ENCODE measurements around the gene MCEMP1.

The MCEMP1 gene

DNA sequence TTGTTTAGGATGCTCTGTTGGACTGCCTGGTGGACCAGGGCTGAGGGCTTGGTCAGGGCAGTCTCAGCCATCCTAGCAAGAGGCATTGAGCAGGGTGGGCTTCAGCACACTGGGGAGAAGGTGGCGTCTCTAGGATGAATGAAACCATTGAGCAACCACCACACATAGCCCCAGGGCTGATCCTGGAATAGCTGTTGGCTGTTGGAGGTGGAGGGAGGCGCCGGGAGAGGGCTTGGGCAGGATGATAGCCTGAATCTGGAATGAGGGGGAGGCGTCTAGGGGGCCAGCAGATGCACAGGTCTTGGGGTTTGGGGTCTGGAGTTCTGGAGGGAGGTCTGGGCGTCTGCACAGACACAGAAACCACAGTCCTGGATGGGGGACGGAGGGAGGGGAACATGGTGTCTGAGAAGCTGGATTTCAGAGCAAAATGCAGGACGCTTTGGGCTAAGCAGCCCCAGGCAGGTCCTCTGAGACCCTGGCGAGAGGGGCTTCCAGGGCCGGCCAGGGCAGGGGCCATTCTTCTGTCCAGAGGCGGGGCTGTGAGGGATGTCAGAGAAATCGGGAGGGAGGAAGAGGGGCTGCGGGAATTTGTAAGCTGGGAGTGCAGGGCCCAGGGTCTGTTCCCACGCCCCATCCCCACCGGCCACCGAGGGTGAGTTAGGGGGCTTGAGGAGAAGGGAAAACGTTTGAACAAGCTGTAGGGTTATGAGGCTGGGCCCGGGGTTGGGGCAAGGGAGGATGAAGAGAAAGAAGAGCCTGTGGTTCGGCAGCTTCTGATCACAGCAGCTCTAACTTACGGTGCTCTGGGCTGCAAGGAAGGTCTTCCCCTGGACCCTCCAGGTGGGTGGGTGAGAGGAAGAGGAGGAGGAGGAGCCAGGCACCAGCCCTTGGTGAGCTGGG is 8.9 kb downstream of the MCEMP1 start:
- TF ChIP-seq, protein P1, sequence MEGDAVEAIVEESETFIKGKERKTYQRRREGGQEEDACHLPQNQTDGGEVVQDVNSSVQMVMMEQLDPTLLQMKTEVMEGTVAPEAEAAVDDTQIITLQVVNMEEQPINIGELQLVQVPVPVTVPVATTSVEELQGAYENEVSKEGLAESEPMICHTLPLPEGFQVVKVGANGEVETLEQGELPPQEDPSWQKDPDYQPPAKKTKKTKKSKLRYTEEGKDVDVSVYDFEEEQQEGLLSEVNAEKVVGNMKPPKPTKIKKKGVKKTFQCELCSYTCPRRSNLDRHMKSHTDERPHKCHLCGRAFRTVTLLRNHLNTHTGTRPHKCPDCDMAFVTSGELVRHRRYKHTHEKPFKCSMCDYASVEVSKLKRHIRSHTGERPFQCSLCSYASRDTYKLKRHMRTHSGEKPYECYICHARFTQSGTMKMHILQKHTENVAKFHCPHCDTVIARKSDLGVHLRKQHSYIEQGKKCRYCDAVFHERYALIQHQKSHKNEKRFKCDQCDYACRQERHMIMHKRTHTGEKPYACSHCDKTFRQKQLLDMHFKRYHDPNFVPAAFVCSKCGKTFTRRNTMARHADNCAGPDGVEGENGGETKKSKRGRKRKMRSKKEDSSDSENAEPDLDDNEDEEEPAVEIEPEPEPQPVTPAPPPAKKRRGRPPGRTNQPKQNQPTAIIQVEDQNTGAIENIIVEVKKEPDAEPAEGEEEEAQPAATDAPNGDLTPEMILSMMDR (conservative IDR thresholded peaks at IDR 0.05), result no peak
- H3K27ac ChIP-seq, result no peak overlapping the region

DNA sequence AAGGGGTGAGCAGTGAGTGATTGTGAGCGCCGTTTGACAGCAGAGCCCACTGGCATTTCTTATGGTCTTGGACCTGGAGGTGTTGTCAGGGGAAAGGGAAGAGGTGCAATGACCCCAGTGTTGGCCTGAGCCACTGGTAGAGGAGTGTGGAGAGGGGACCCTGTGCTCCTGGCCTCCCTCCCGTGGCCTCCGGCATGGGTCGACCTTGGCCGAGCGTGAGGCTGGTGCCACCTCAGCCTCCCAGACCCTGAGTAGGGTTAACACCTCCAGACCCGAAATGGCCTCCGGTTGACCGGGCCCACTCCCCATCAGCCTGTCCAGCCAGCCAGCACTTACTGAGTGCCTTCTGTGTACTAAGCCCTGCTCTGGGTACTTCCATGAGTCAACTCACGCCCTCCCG is 10.3 kb downstream of the MCEMP1 start:
- TF ChIP-seq, protein P1 (conservative IDR thresholded peaks at IDR 0.05), result no peak
- no peak overlapping the region for H3K27ac ChIP-seq

DNA sequence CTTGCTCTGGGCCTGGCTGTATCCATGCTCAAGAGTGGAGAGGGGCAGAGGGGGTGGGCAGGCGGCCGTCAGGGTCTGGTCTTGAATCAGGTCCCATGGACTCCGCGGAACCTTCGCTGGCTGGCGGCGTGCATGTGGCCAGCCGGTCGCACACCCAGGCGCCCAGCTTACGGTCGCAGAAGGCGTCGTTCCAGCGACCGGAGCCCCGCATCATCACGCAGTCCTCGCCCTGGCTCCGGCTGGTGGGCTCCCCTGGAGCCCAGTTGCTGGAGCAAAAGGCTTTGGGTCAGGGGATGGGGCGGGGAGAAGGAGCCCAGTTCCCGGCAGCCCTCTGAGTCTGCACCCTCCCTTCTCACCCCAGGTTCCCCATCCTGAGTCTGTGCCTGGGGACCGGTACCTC is 12.3 kb downstream of the MCEMP1 start:
- TF ChIP-seq, protein P1 (conservative IDR thresholded peaks at IDR 0.05), result no peak
- no peak overlapping the region for H3K27ac ChIP-seq

DNA sequence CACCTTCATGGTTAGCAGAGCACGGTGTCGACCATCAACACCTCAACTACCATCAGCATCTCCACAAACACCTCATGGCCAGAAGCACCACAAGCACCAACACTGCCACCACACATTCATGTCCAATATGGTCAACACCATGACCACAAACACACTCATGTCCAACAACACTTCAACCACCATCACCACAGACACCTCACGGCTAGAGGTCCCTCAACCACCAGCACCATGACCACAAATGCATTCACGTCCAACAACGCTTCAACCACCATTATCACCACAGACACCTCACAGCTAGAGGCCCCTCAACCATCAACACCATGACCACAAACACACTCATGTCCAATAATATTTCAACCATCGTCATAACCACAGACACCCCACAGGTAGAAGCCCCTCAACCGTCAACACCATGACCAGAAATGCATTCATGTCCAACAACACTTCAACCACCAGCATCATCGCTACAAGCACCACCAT is 13.9 kb downstream of the MCEMP1 start:
- no peak overlapping the region for H3K27ac ChIP-seq
- TF ChIP-seq, protein P1 (conservative IDR thresholded peaks at IDR 0.05), result no peak

DNA sequence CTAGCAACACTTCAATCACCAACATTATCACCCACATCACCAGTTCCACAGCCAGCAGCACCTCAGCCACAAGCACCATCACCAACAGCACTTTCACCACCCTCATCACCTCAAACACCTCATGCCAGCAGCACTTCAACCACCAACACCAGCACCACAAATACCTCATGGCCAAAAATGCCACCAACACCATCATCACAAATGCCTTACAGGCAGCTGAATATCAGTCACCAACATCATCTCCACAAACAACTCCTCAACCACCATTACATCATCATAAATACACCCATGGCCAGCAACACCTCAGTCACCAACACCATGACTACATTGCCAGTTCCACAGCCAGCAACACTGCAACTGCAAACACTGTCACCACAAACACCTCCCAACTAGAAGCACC is 14.6 kb downstream of the MCEMP1 start:
- TF ChIP-seq, protein P1 (conservative IDR thresholded peaks at IDR 0.05), result no peak

DNA sequence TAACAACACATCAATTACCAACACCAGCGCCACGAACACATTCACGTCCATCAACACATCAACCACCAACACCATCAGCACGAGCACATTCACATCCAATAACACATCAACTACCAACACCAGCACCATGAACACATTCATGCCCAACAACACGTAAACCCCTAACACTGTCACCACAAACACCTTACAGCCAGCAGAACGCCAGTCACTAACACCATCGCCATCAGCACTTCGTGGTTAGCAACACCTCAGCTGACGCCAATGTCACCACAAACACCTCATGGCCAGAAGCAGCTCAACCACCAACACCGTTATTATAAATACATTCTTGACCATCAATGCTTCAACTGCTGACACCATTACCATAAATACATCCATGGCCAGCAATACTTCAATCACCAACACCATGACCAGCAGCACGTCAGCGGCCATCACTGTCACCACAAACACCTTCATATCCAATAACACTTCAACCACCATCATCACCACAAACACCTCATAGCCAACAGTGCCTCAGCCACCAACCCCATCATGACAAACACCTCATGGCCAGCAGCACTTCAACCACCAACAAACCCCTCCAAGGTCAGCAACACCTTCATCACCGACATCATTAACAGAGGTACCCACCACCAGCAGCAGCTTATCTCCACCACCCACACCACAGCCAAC is 15.7 kb downstream of the MCEMP1 start:
- TF ChIP-seq, protein P1 (conservative IDR thresholded peaks at IDR 0.05), result no peak
- H3K27ac ChIP-seq, result no peak overlapping the region

More for the DNA sequence above, 14.6 kb downstream of the MCEMP1 start:
- H3K27ac ChIP-seq, result no peak overlapping the region

DNA sequence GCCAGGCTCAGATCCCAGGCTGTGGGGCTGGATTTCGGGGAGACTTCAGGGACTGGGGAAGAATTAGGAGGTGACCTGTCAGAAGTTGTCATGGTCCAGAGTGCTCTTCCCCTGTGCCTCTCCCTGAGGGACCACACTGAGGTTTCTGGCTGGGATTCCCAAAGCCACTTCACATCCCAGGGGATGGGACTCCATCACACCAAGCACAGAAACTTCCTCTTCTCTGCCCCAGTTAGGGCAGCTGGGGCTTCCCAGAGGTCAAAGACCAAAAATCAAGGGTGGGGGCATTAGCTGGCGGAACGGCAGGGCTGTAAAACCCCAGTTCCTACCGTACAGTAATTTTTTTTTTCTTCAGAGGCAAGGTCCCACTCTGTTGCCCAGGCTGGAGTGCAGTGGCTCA is 17.6 kb downstream of the MCEMP1 start:
- TF ChIP-seq, protein P1 (conservative IDR thresholded peaks at IDR 0.05), result no peak
- H3K27ac ChIP-seq, result no peak overlapping the region

Data from VCaP (cell line).